ENCODE data around the gene CDON. TPM values are rescaled to one million over a fixed set of nuclear protein-coding genes. Genes with fewer than 3 reads are reported as not detected.
"Not testable (repeated sequence)": the region's sequence is repeated elsewhere in the genome, so short reads cannot be mapped to it uniquely, and the experiment has no call there.

Gene CDON
- total RNA-seq, 1 donor: 2.6 TPM

DNA sequence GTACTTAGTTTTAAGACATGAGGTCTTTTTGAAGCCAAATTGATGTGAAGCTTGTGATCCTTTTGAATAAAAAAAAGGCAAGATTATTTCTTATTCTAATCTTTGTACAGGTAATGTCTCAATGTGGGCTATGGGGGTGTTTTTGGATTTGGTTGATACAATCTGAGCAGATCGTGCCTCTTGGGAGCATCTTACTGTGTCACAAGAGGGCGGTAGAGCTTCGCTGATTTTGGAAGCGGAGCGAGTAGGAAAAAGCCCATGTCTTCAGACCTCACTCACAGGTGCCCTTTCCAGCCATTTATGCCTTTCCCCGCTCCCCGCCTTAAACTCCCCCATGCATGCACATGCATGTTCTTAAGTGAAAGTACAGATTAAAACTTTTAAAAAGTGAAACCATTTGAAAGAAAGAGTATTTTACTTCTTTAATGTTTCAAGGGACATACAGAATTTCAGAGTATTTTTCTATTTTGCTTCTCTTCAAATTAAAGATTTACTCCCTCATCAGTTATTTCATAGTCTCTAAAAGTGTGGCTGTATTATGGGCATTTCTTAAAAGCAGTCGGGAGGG lies 139.6 kb downstream of the CDON start:
- no peak overlapping the region for H3K4me3 ChIP-seq (ENCODE audit: low read depth, low read length)
- DNase-seq (ENCODE audit: low read depth): peak; percentile 74
- TF ChIP-seq, protein P1, sequence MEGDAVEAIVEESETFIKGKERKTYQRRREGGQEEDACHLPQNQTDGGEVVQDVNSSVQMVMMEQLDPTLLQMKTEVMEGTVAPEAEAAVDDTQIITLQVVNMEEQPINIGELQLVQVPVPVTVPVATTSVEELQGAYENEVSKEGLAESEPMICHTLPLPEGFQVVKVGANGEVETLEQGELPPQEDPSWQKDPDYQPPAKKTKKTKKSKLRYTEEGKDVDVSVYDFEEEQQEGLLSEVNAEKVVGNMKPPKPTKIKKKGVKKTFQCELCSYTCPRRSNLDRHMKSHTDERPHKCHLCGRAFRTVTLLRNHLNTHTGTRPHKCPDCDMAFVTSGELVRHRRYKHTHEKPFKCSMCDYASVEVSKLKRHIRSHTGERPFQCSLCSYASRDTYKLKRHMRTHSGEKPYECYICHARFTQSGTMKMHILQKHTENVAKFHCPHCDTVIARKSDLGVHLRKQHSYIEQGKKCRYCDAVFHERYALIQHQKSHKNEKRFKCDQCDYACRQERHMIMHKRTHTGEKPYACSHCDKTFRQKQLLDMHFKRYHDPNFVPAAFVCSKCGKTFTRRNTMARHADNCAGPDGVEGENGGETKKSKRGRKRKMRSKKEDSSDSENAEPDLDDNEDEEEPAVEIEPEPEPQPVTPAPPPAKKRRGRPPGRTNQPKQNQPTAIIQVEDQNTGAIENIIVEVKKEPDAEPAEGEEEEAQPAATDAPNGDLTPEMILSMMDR (IDR thresholded peaks at IDR 0.05; ENCODE audit: insufficient read depth, low read depth, low read length): peak; percentile 92

DNA sequence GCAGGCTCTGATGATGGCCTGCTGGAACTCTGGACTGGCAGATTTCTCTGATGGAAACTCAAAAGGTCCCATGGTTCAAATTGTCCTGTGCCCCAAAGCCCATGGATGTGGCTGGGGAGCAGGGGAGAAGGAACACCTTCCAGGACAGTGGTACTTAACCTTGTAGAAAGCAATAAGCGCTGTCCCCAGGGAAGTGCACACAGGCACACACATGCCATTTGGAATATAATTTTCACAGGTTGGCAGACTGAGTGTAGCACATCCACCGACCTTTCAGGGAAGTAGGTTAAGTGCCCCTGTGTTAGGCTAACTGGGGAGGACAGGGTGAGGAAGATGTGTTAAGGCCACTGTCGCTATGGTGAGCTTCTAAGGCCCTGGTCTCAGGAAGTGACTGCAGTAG lies 140.5 kb downstream of the CDON start:
- TF ChIP-seq, protein P1 (IDR thresholded peaks at IDR 0.05; ENCODE audit: insufficient read depth, low read depth, low read length): no peak
- DNase-seq (ENCODE audit: low read depth): no peak
- H3K4me3 ChIP-seq (ENCODE audit: low read depth, low read length): no peak overlapping the region

DNA sequence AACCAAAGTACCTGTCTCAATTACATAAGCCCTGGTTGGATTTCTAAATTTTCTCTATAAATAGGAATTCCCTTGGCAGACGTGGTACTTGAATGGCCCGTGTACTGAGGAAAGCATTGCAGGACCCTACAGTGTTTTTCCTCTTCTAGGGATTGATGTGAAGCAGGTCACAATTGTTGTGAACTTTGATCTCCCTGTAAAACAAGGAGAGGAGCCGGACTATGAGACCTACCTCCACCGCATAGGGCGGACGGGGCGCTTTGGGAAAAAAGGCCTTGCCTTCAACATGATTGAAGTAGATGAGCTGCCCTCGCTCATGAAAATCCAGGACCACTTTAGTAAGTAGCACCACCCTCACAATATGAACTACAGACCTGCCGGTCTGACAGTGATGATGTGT lies 141.6 kb downstream of the CDON start:
- DNase-seq (ENCODE audit: low read depth): no peak
- TF ChIP-seq, protein P1 (IDR thresholded peaks at IDR 0.05; ENCODE audit: insufficient read depth, low read depth, low read length): no peak
- H3K4me3 ChIP-seq (ENCODE audit: low read depth, low read length): no peak overlapping the region

DNA sequence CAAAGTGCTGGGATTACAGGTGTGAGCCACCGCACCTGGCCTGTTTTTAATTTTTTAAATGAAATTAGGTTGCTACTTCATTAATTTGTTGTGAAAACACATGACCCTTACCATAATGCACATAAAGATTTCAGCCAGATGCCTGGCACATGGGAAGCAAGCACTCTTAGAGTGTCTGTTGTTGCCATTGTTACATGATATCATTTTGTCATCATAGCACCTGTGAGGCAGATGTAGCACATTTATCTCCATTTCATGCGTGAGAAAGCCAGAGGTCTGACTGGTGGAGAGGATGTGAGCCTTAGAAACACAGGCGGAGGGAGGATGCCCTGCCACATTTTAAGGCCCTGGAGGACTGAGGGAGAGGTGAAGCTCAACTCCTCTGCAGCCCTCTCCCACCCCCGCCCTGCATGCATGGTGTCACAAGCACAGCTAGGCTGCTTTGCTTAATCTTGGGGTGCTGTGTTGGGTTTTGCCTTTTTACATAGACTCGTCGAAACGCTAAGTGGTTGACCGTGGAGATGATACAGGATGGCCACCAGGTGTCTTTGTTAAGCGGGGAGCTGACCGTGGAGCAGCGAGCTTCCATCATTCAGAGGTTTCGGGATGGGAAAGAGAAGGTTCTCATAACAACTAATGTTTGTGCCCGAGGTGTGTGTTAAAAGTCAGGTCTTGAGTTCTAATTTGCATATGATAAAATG lies 144.4 kb downstream of the CDON start:
- H3K4me3 ChIP-seq (ENCODE audit: low read depth, low read length): no peak overlapping the region
- TF ChIP-seq, protein P1 (IDR thresholded peaks at IDR 0.05; ENCODE audit: insufficient read depth, low read depth, low read length): no peak
- no peak for DNase-seq (ENCODE audit: low read depth)

DNA sequence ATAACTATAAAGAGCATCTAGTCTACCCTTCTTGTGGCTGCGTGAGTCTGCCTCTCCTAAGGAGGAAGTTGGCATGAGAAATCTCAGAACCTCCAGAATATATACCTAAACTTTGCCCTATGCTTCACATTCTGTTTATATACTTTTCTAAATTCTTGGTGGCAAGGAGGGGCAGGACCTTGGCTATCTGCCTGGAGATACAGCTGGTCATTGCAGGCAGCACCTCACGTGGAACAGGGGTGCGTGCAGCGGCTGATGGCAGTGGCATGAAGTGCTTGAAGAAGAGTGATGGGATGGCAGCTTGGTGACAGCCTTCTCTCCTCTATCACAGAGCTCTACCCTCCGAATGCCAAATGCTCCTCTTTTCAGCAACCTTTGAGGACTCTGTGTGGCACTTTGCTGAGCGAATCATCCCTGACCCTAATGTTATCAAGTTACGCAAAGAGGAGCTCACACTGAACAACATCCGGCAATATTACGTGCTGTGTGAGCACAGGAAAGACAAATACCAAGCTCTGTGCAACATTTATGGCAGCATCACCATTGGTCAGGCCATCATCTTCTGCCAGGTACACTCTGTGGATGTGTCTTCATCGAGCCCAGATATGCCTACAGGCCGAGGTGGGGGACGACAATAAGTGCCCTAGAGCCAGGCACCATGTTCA lies 145.9 kb downstream of the CDON start:
- H3K4me3 ChIP-seq (ENCODE audit: low read depth, low read length): no peak overlapping the region
- no peak for DNase-seq (ENCODE audit: low read depth)
- TF ChIP-seq, protein P1 (IDR thresholded peaks at IDR 0.05; ENCODE audit: insufficient read depth, low read depth, low read length): no peak

DNA sequence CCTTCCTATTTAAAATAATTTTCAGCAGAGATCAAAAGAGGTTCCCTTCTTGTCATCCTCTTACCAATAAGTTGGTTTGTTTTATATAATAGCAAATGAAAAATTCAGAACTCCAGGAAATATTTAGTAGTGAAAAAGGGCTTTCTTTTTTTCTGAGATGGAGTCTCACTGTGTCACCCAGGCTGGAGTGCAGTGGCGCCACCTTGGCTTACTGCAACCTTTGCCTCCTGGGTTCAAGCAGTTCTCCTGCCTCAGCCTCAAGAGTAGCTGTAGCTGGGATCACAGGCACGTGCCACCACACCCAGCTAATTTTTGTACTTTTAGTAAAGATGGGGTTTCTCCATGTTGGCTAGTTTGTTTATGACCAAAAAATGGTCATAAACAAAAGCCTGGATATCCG lies 148.1 kb downstream of the CDON start:
- DNase-seq (ENCODE audit: low read depth); H3K4me3 ChIP-seq (ENCODE audit: low read depth, low read length): not testable (repeated sequence)

DNA sequence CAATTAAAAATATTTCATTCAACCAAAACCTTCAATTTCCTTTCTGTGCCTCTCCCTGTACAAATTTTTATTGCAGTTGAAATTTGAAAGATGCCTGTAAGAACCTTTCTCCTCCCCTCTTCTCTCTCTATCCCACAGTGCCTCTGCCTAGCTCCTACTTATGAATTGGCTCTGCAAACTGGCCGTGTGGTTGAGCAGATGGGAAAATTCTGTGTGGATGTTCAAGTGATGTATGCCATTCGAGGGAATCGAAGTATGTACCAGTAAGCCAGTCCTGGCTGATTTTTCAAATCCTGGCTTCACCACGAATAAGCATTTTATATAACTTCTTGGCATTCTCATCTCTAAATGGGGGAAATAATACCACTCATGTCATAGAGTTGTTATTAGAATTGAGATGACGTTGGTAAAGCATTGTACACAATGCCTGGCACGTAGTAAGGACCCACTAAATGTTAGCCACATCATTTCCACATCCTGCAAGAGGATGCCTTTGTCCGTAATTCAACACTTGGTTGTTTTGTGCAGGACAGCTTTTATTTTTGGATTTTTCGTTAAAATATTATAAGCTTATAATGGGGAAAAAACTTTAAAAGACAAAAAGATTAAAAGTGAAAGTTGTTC lies 152.3 kb downstream of the CDON start:
- H3K4me3 ChIP-seq (ENCODE audit: low read depth, low read length): no peak overlapping the region
- no peak for DNase-seq (ENCODE audit: low read depth)
- TF ChIP-seq, protein P1 (IDR thresholded peaks at IDR 0.05; ENCODE audit: insufficient read depth, low read depth, low read length): no peak
